ENCODE measurements around the gene GNGT1.

DNA sequence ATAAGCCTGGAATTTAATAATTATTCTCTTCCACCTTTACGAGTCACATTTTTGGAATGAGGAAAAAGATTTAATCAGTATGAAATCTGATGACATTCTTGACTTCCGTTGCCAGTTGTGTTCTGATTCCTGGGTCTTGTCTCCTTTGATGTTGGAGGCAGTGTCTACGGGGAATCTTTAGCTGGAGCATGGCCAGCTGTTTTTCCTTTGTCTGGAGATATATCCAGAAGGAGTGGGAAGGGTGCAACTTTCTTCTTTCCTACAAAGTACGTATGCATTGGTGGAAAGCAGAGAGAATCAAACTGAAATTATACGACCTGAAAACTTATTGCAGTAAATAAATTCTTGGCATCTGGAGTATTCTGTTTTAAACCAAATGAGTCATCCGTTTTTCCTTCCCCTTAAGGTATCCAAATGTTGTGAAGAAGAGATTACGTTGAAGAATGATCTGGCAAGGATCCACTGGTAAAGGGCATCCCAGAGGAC is 8.3 kb downstream of the GNGT1 start:
- TF ChIP-seq, protein P1, sequence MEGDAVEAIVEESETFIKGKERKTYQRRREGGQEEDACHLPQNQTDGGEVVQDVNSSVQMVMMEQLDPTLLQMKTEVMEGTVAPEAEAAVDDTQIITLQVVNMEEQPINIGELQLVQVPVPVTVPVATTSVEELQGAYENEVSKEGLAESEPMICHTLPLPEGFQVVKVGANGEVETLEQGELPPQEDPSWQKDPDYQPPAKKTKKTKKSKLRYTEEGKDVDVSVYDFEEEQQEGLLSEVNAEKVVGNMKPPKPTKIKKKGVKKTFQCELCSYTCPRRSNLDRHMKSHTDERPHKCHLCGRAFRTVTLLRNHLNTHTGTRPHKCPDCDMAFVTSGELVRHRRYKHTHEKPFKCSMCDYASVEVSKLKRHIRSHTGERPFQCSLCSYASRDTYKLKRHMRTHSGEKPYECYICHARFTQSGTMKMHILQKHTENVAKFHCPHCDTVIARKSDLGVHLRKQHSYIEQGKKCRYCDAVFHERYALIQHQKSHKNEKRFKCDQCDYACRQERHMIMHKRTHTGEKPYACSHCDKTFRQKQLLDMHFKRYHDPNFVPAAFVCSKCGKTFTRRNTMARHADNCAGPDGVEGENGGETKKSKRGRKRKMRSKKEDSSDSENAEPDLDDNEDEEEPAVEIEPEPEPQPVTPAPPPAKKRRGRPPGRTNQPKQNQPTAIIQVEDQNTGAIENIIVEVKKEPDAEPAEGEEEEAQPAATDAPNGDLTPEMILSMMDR (conservative IDR thresholded peaks at IDR 0.05): no peak
- no peak for TF ChIP-seq ZFX (IDR thresholded peaks at IDR 0.05)

Data from C4-2B (cell line).